Activated CD4-positive, alpha-beta T cell treated with anti-CD3 and anti-CD28 coated beads, Interleukin-2, Interleukin-6, amounts not matched to agents 100 ng/mL and 50 ng/mL, durations not matched to agents 16 hours and 8 hours (primary cell): ENCODE data around the gene CUZD1.
"Not testable (repeated sequence)": the region's sequence is repeated elsewhere in the genome, so short reads cannot be mapped to it uniquely, and the experiment has no call there.

Source experiments
- DNase-seq: peaks from one replicate; pipeline ENCODE4 v3.0.0-alpha.2; 2020

The CUZD1 gene

GRCh38 chr10:122845783-122846332, at the start of gene CUZD1:
Gene CUZD1 (minus strand): TSS chr10:122845857. CDS start chr10:122845843, 14 bp downstream.
- DNase-seq = no peak

GRCh38 chr10:122894261-122894944, 48.7 kb upstream of the CUZD1 start:
- no peak for DNase-seq

- no peak for DNase-seq
These were observed 38.5 kb upstream of the CUZD1 start for GRCh38 chr10:122884166-122884565.

- peak; percentile 35 for DNase-seq
These were observed 37.1 kb upstream of the CUZD1 start for GRCh38 chr10:122882766-122883165.

- peak; percentile 96 for DNase-seq
These were observed 33.9 kb upstream of the CUZD1 start, which contains the start of gene FAM24B for GRCh38 chr10:122879339-122880273. Gene FAM24B (minus strand): TSS chr10:122879581. CDS start chr10:122850515, 29,066 bp downstream.

- DNase-seq = peak; percentile 39
These were observed 33.2 kb upstream of the CUZD1 start for GRCh38 chr10:122878799-122879338.

- peak; percentile 18 for DNase-seq
These were observed 31.6 kb upstream of the CUZD1 start for GRCh38 chr10:122877264-122877663.

- DNase-seq = no peak
These were observed 30.8 kb upstream of the CUZD1 start for GRCh38 chr10:122876467-122876855.

GRCh38 chr10:122875843-122876466, 30.3 kb upstream of the CUZD1 start:
- DNase-seq = no peak

GRCh38 chr10:122871947-122872346, 26.3 kb upstream of the CUZD1 start:
- not testable (repeated sequence) for DNase-seq

GRCh38 chr10:122868768-122869167, 23.1 kb upstream of the CUZD1 start:
- not testable (repeated sequence) for DNase-seq

GRCh38 chr10:122866757-122867482, 21.3 kb upstream of the CUZD1 start:
- not testable (repeated sequence) for DNase-seq

GRCh38 chr10:122864901-122865300, 19.2 kb upstream of the CUZD1 start:
- DNase-seq = no peak

- DNase-seq = no peak
These were observed 18.5 kb upstream of the CUZD1 start for GRCh38 chr10:122864194-122864592.

- no peak for DNase-seq
These were observed 17.8 kb upstream of the CUZD1 start for GRCh38 chr10:122863216-122864193.

- DNase-seq = no peak
These were observed 16.1 kb upstream of the CUZD1 start for GRCh38 chr10:122861711-122862161.

GRCh38 chr10:122859527-122859926, 13.9 kb upstream of the CUZD1 start:
- DNase-seq = no peak

GRCh38 chr10:122858042-122858441, 12.4 kb upstream of the CUZD1 start:
- not testable (repeated sequence) for DNase-seq

- DNase-seq = no peak
These were observed 11.2 kb upstream of the CUZD1 start for GRCh38 chr10:122856902-122857301.

GRCh38 chr10:122855745-122856144, 10.1 kb upstream of the CUZD1 start:
- DNase-seq = no peak

- no peak for DNase-seq
These were observed 9.0 kb upstream of the CUZD1 start for GRCh38 chr10:122854648-122855047.
